GM19467 (cell line): ENCODE data around the gene SFSWAP.
"Not testable (repeated sequence)": the region's sequence is repeated elsewhere in the genome, so short reads cannot be mapped to it uniquely, and the experiment has no call there.

Experiments used
- ATAC-seq: cut with Tn5 transposase; IDR thresholded peaks from one replicate; pipeline ENCODE4 v1.9.1; 2021; ENCODE audit warnings: mild to moderate bottlenecking, moderate library complexity; ENCODE audit not compliant: unreplicated experiment

SFSWAP gene

DNA sequence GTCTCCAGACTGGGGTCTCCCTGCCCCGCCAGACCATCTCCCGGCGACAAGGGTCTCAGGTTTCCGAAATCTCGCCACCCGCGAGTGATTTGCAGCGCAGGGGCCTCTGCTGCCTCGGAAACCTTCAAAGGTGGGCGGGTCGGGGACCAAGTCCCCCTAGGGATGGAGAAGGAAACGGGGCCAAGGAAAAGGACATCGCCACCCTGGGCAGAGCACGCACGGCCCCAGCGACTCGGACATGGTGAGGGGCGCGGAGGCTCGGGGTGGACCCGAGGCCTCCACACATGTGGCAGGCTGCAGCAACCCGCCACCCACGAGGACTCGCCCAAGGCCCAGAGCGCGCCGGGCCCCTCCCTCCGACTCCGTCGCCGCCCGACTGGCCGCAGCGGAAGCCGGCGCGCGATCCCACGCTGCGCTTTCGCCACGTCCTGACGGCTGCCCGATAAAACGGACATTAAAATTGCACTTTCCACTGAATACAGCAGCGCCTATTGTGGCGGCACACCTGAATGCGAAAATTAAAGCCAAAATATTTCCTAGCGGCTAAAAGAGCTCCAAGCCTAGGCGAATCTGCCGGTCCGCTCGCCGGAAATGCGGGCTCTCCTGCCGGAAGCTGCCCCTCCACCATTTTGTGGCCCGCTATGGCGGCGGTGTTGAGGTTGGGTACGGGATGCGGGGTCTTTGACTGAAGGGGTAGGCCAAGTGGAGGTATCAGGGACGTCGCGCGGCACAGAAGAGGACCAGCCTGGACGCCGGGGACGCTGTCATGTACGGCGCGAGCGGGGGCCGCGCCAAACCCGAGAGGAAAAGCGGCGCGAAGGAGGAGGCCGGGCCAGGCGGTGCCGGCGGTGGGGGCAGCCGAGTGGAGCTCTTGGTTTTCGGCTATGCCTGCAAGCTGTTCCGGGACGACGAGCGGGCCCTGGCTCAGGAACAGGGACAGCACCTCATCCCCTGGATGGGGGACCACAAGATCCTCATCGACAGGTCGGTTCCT lies at the start of gene SFSWAP:
Gene SFSWAP, plus strand, starts transcription at position 627 of the 994 bp plus-strand sequence. Its CDS starts 140 bp downstream, at position 767.
- ATAC-seq: peak; percentile 92

DNA sequence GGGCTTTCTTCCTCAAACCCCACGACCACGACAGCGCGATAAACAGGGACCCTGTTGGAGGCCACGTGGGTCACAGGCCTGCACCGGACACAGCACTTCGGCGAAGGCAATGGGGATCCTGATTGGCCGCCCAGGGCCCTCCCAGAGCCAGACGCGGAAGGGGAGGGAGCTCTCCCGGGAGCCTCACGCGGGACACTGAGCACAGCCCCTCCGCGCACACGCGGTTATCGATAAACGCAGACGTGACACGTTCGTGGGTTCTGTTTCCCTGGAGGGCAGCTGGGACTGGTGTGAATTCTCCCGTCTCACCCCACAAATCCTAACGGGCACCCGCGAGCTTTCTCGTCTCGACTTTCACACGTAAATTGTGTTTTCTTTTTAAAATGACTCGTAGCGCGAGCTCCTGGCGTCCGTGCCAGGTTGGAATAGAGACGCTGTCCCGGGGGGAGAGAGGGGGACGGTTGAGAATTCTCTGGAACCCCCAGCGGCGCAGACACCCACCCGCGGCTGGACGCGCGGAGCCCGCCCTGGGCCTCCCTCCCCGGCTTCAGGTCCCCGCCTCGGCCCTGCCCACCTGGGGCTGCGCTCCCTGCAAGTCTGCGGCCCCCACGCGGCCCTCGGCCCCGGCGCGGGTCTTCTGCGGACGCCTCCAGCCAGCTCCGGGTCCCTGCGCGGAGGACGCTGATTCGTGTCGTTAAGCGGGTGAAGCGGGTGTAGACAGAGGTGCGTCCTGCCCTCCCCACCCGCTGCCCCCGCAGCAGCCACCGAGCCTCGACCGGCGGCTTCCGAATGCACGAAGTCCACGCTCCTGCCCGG lies 49.5 kb upstream of the SFSWAP start:
- ATAC-seq: not testable (repeated sequence)

DNA sequence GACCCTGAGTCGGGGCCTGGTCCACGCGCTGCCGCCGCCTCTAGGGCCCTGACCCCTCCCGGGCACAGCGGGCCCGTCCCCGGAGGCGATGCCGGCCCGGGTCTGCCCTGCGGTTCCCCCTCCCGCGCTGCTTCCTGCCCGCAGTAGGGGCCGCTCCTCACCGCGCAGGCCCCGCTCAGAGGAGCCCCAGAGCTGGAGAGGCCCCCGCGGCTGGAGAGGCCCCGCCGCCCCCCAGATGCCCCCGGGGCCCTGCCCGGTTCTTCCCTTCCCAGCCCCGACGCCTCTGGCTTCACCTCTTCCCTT lies 49.0 kb upstream of the SFSWAP start:
- ATAC-seq: not testable (repeated sequence)

DNA sequence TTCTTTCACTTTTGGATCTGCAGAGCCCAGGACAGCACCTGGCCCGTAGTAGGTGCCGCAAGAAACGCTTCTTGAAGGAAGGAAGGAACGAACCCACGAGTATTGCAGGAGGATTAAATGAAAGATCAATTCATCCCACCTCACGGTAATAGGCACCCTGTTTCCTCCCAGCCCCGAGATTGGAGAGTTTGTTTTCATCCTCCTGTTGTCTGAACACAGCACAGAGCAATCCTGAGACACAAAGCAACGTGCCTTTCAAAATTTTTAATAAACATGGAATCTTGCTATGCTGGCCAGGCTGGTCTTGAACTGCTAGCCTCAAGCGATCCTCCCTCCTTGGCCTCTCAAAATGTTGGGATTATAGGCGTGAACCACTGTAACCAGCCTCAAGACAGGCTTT lies 48.5 kb upstream of the SFSWAP start:
- ATAC-seq: not testable (repeated sequence)

DNA sequence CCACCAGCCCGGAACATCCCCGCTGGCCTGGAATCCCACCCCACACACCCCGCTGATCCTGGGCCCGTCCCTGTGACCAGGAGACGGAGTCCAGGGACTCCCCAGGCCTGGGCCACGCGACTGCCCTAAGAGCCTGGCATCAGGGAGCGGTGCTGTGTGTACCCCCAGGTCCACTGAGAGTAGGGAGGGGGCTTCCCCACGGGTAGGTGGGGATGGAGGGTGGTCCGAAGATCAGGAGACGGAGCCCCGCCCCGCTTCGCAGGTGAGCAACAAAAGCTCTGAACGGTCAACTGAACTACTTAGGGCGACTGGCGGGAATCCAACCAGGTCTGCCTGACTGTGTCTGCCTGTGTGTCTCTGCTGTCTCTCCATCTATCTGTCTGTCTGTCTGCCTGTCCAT lies 45.2 kb upstream of the SFSWAP start:
- ATAC-seq: not testable (repeated sequence)

DNA sequence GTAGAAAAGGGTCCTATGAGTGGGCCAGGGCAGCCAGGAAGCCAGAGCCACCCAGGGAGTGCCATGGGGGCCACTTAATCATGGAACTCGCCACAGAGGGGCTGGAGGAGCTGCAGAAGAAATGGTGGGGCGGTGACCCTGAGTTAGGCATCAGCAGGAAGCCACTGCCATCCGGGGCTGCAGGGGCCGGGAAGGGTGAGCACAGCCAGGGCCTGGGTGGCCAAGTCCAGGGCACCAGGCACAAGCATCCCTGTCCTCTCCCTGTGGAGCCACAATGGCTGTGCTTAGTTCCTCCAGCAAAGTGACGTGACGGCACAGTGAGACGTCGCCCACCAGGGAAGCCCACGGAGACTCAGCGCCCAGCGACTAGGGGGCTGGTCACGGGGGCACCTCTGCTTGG lies 44.4 kb upstream of the SFSWAP start:
- ATAC-seq: not testable (repeated sequence)

DNA sequence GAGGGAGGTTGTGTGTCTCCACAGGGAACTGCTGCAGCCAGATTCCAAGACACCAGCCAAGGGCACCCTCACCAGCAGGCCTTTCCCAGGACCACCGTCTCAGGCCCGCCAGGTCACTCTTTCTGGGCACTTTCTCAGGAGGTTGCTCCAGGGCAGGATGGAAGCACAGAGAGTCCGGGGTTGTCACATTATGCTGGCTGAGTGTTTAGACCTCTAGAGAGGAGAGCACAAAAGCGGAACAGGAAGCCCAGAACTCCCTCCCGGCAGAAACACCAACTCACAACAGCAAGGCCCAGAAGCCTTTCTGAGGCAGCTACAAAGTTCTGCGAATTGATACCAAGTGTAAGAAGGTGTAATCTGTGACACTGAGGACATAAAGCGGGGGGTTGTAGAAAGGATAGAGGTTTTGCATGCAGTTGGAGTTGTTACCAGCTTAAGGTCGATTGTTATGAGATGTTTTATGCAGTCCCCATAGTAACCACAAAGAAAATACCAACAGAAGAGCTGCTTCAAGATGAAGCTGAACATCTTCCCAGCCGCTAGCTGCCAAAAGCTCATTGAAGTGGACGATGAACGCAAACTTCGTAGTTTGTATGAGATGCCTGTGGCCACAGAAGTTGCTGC lies 43.8 kb upstream of the SFSWAP start:
- ATAC-seq: not testable (repeated sequence)

DNA sequence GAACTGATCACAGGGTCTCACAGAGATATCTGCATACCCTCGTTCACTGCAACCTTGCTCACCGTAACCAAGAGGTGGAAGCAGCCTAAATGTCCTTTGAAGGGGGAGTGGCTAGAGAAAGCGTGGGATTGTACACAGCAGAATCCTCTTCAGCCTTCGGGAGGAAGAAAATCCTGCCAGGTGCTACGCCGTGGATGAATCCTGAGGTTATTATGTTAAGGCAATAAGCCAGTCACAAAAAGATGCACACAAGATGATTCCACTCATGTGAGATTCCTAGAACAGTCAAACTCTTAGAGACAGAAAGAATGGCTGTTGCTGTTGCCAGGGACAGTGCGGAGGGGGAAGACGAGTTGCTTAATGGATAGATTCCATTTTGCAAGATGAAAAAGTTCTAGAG lies 39.6 kb upstream of the SFSWAP start:
- ATAC-seq: no peak

DNA sequence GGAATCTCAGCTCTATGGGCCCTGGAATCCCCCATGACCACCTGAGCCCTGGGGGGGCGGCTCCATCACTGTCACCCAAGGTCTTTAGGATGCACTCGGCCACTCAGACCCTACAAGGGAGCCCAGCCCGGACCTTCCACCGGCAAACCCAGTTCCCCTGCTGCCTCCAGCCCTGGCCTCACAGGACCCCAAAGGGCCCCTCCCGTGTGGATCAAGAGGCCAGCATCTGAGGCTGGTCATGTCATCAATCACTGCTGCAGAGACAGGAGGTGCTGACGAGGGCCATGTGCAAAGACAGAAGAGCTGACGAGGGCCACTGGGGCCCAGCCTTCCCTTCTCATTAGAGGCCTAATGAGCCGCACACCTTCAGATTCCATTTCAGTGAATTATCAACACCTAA lies 39.0 kb upstream of the SFSWAP start:
- no peak for ATAC-seq

DNA sequence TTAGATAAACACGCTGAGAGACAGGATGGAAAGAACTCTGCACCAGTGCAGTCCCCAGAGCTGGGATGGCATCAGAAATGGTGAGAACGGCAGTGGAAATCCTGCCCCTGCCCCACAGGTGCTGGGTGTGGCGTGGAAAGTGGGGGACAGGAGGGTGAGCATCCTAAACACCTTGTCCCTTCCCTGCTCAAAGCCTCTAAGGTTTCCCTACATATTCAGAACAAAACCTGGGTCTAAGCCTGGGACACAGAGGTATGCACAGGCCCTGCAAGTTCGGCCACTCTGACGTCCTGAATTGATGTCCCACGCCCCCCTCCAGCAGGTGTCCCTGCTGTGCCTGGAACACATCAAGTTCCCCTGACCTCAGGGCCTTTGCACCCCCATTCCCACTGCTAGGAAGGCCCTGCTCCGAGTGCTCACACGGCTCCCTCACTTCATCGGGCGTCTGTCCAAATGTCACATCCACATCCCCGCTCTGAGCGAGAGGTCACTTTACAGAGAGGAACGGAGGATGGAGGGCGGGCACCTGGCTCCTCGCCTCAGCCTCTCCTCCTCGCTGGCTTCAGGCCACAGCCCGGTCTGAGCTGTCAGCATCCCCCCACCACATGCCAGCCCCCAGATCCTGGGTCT lies 38.5 kb upstream of the SFSWAP start:
- no peak for ATAC-seq

DNA sequence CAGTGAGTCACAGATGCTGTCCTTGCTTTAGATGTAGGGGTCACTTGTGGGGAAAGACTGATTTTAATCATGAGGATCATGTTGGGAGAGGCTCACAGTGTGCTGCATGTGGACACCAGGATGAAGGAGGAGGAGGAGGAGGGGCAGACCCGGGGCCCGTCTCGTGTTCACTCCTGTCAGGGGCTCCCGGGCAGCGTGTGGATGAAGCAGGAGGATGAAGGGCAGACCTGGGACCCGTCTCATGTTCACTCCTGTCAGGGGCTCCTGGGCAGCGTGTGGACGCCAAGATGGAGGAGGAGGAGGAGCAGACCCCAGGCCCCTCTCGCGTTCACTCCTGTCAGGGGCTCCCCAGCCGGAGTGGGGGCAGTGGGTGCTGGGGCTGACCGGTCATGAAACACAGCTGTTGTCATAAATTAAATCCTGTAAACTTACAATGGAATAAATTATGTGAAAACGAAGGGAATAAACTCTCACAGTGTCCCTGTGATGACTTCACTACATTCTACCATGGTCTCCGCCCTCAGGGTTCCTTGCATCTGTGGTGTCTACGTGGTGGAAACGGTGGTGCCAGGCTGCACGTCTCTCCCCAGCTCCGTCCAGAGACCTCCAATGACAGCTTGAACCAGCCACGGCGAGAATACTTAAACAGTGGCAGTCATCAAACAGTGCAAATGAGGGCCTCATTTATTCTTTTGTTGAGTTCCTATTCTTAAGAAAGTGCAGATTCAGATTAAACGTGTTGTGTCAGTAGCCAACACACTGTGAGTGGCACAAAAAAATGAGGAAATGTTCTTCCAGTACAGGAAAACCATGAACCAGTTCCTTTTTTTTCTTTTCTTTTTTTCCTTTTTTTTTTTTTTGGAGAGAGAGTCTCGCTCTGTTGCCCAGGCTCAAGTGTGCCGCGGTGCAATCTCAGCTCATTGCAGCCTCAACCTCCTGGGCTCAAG lies 37.7 kb upstream of the SFSWAP start:
- no peak for ATAC-seq

DNA sequence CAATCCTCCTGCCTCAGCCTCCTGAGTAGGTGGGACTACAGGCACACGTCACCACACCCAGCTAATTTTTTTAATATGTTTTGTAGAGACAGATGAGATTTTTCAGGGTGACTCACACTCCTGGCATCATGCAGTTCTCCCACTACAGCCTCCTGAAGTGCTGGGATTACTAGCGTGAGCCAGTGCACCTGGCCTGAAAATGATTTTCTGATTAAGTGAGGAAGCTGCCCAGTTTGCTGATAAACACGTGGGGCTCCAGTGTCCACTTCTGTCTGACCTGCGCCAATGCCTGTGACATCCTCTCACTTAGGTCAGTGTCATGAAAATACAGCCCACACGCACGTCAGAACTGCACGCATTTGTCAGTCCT lies 37.0 kb upstream of the SFSWAP start:
- ATAC-seq: no peak

DNA sequence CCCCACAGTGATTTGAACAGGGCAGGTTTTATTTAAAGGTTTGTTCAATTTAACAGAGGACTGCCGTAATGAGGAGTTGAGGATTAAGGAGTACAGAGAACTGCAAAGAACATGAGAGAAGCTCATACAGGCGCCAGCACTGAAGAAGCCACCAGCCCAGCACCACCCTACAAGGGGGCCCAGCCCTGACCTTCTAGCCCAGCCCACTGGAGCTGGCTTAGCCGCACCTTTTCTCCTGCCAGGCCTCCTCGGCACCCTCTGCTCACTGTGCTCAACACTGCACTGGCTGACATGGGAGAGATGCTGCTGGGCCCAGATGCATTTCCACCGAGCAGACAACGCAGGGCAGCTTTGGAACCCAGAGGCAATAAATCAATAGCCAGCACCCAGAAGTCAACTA lies 36.5 kb upstream of the SFSWAP start:
- no peak for ATAC-seq

DNA sequence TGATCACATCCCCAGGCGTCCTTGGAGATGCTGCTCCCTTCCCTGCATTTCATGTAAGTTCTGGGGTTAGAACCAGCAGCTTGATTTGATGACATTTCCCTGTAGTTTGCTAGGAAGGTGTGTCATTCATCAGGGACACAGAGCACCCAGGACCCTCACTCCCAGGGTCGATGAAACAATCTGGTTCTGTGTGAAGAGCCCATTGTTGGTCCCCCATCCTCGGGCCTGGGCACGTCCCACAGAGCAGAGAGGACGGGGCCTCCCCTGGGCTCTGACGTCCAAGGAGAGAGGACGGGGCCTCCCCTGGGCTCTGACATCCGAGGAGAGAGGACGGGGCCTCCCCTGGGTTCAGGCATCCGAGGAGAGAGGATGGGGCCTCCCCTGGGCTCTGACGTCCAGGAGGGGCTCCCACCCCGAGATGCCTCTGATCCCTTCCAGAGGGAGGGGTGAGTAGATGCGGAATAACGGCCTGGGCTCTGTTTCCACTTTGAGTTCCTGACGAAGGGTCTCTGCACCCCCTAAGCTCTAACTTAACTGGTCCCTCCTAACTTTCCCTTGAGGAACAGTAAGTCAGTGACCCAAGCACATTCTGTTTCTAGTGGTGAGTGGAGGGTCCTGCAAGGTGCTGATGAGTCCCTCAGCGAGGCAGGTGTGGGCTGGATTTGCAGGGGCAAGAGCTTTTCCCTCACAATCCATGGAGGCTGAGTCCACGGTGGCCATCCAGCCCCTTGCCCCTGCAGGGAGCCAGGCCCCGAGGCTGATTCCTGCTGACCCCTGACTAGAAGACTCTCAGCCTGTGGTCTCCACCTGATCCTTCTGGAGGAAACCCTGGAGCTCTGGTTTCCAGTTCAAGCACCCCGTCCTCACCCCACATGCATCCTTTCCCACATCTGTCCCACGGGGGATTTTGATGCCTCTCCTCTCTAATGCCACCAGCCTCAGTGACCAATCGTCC lies 35.5 kb upstream of the SFSWAP start:
- no peak for ATAC-seq

DNA sequence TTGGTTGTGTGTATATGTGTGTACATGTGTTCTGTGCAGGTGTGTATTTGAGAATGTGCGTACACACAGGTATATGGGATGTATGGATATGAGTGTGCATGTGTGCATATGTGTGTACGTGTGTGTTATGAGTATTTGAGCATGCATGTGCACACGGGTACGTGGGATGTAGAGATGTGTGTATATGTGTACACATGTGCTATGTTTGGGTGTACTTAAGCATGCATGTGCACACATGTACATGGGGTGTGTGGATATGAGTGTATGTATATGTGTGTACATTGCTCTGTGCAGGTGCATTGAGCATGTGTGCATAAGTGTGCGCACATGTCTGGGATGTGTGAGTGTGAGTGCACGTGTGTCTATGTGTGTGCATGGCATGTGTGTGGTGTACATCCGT lies 34.3 kb upstream of the SFSWAP start:
- no peak for ATAC-seq

DNA sequence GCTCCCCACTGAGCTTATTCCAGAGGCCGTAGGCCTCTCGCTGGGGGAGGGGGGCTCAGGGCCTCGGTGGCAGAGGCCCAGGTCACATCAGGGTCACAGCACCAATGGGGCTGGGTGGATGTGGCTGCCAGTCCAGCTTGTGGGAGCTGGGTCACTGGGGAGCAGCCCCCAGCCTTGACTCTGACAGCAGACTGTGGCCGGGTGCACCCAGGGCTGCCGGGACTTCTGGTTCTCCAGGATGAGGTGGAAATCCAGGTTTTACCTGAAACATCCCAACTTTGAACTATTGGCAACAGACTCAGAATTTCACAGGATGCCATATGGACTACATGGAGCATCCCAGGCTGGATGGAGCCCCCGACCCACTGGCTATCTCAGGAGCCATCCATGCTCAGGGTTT lies 33.8 kb upstream of the SFSWAP start:
- not testable (repeated sequence) for ATAC-seq

DNA sequence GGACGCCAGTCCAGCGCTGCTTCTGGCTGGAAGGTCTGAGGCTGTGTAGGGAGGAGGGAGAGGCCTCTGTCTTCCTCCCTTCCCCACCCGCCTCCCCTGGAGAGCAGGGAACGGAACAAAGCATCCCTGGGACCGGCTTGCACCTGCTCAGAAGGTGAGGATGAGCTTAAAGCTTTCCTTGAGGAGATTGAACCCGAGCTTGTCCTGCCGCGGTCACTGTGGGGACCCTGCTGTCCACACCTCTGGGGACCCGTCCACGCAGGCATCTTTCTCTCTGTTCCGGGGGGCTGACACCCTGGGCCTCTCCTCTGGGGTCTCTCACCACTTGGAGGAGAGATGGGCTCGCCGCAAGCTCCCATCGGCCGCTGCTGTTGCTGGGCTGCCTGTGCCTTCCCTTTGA lies 33.2 kb upstream of the SFSWAP start:
- no peak for ATAC-seq

DNA sequence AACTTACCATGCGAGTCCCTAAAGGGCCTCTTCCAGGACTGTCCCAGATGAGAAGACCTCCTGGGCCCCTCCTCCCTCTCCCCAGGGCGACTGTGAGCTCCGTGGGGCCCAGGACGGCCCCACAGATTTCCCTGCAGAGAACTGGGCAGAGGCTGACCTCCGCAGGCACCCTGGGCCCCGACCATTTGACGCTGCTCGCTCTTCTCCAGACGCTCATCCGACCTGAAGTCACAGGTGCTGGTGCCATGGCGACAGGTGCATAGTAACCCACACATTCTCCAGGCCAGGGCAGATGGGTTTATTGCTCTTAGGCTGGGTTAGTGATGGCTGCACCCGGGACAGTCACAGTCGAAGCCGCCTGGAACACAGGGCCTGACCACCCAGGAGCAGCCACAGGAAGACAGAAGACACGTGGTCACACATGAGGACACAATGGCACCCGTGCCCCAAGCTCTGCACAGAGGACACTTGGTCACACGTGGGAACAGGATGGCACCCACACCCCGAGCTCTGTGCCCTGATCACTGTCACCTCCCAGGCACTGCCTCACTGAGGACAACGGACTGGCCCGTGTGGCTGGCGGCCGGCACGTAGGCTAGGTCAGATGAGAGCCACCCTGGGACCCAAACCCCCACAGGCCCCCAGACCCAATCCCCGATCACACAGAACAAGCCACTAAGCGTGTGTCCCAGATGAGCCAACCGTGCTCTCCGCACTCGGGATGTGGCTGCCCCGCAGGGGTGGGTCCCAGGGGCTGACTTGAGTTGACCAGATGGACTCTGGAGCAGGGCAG lies 32.3 kb upstream of the SFSWAP start:
- not testable (repeated sequence) for ATAC-seq
